ENCODE data around the gene KCND1. TPM values are rescaled to one million over a fixed set of nuclear protein-coding genes. Genes with fewer than 3 reads are reported as not detected.

Gene KCND1
- total RNA-seq, 2 experiments from 2014 or later = 4.9 TPM

DNA sequence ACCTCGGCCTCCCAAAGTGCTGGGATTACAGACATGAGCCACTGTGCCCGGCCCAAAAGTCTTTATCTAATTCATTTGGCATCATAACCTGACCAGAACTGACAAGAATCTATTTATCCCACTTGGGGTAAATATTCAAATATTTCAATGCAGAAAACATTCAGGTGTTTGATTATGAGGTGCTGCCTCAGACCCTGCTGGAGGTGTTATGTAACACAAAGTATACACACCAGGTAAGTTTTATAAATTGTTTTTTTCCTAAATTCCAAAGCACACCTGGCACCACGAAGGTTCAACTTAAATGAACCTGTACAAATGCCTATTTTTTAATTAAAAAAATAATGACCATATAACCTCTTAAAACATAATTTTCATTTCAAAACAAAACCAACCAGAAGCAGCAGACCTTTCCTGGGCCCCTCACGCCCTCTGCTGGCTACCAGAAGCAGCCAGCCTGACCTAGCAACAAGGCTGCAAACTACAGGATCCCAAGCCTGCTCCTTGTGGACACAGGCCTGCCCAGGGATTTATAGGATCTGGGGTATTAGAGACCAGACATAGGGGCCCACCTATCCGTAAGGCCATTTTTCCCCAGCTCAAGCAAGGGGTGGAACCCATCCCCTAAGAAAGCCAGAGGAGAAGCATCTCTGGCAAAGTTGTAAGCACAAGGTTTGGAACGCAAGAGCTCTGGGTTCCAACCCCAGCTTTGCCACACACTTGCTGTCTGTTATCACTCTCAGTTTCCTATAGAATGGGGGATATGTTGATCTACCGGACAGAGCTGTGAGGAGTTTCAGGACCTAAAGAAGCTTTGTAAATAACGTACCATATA, 25.9 kb downstream of the KCND1 start:
- DNase-seq = peak; percentile 59
- POLR2A ChIA-PET = interaction anchor here (0.9 to 12.8 kb wide), 3 partner anchors 8 to 30 kb away, joined by 3 to 415 read pairs (median 125); partner anchors contain the start of genes OTUD5, PIM2 and SLC35A2
- no peaks in the 10 kb centered on the region for H3K9me3 Mint-ChIP-seq
- CTCF ChIA-PET = interaction anchor here (0.7 to 2.7 kb wide), 12 partner anchors 9 to 371 kb away, joined by 3 to 11 read pairs (median 5); partner anchors contain the start of genes PIM2, PQBP1, RBM3 and SLC35A2
- H3K4me3 Mint-ChIP-seq = no peak overlapping the region
- peaks cover 29% of the 10 kb centered on the region for H3K36me3 Mint-ChIP-seq (ENCODE audit: low read depth)
- peaks cover 57% of the 10 kb centered on the region for H3K4me1 Mint-ChIP-seq
- no peaks in the 10 kb centered on the region for H3K27me3 Mint-ChIP-seq
- H3K27ac Mint-ChIP-seq = peak overlapping the region; percentile 68

GRCh38 chrX:48942895-48943294, 28.7 kb downstream of the KCND1 start:
- Mint-ChIP-seq H3K4me1 (peaks cover 80% of the 10 kb centered on the region), H3K27me3 (no peaks in the 10 kb centered on the region), H3K27ac (peak overlapping the region; percentile 91), H3K4me3 (peak overlapping the region; percentile 46), H3K36me3 (ENCODE audit: low read depth) (peaks cover 27% of the 10 kb centered on the region), H3K9me3 (no peaks in the 10 kb centered on the region)
- ChIA-PET POLR2A (interaction anchor here (1.6 to 12.8 kb wide), 4 partner anchors 10 to 141 kb away, joined by 3 to 415 read pairs (median 66); partner anchors contain the start of genes HDAC6, OTUD5, PIM2 and SLC35A2), CTCF (interaction anchor here (0.9 to 1.4 kb wide), 3 partner anchors 10 to 294 kb away, joined by 3 to 4 read pairs (median 4); no protein-coding TSS in a partner anchor)
- no peak for DNase-seq

DNA sequence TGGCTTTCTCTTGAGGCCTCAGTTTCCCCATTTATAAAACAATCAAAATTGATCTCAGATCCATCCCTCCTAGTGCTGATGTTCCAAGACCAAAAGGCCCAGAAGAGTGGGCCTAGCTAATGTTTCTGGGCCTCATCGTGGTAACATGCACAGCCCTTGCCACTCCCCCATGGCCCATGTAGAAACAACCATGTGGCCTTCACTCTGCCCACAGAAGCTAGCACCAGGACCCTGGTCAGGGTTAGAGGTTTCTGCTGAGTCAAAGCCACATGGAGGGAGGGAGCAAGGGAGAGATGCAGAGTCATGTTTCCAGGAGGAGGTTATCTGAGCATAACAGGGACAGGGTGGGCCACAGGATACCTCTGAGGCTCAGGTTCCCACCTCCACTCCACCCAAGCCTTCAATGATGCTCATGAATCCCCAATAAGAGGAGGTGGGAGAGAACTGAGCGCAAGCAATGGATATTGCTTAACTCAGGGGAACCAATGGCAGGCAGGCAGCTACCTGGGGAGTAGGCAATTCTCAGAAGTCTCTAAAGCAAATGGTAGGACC, 31.2 kb downstream of the KCND1 start:
- H3K36me3 Mint-ChIP-seq (ENCODE audit: low read depth) = peaks cover 42% of the 10 kb centered on the region
- H3K4me3 Mint-ChIP-seq = peak overlapping the region; percentile 70
- H3K9me3 Mint-ChIP-seq = no peaks in the 10 kb centered on the region
- DNase-seq = peak; percentile 40
- peaks cover 85% of the 10 kb centered on the region for H3K4me1 Mint-ChIP-seq
- ChIA-PET POLR2A (interaction anchor here (1.1 to 12.8 kb wide), 11 partner anchors 9 to 328 kb away, joined by 3 to 415 read pairs (median 6); partner anchors contain the start of genes GRIPAP1, OTUD5, PIM2 and PQBP1), CTCF (interaction anchor here (0.8 to 2.4 kb wide), 6 partner anchors 13 to 29 kb away, joined by 3 to 10 read pairs (median 4); partner anchors contain the start of gene SLC35A2)
- H3K27ac Mint-ChIP-seq = peak overlapping the region; percentile 99
- no peaks in the 10 kb centered on the region for H3K27me3 Mint-ChIP-seq

DNA sequence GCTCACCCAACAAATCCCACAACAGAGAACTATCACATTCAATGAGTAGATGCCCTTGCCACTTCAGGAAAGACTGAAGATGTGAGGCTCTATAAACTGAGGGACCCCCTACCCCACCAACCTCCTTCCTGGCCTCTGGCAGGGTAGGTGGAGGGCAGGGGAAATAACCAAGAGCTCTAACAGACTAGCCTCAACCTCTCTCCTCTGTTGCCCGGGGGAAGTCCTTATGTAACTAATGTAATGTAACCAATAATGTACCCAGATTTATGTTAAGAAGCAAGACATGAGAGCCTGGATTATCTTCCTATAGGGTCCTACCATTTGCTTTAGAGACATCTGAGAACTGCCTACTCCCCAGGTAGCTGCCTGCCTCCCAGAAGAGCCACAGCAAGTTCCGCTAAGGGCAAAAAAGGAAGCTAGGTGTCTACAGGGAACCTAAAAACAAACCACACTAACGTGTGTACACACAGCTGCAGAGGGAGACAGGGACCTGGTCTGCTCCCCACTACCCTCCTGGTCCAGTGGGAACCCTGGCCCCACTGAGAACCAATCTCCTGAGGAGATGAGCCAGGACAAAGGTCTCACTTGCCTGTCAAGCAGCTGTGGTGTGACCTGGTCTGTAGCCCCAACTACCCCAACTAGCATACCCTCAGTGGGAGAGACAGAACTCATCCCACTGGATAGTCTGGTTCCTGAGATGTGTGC, 32.0 kb downstream of the KCND1 start:
- peak overlapping the region; percentile 99 for H3K27ac Mint-ChIP-seq
- DNase-seq = peak; percentile 37
- ChIA-PET CTCF (interaction anchor here (0.6 to 2.4 kb wide), 6 partner anchors 12 to 28 kb away, joined by 3 to 10 read pairs (median 4); partner anchors contain the start of gene SLC35A2), POLR2A (interaction anchor here (0.9 to 12.8 kb wide), 15 partner anchors 10 to 419 kb away, joined by 3 to 415 read pairs (median 6); partner anchors contain the start of genes GRIPAP1, OTUD5, PIM2 and PQBP1)
- no peaks in the 10 kb centered on the region for H3K27me3 Mint-ChIP-seq
- peaks cover 50% of the 10 kb centered on the region for H3K36me3 Mint-ChIP-seq (ENCODE audit: low read depth)
- H3K4me1 Mint-ChIP-seq = peaks cover 93% of the 10 kb centered on the region
- H3K4me3 Mint-ChIP-seq = peak overlapping the region; percentile 70
- no peaks in the 10 kb centered on the region for H3K9me3 Mint-ChIP-seq

- peak overlapping the region; percentile 70 for H3K4me3 Mint-ChIP-seq
- ChIA-PET POLR2A (interaction anchor here (0.8 to 12.8 kb wide), 16 partner anchors 11 to 418 kb away, joined by 3 to 415 read pairs (median 6); partner anchors contain the start of genes GRIPAP1, OTUD5, PIM2 and PQBP1), CTCF (interaction anchor here (0.8 to 2.4 kb wide), 2 partner anchors 23 to 227 kb away, joined by 4 to 10 read pairs; no protein-coding TSS in a partner anchor)
- H3K27me3 Mint-ChIP-seq = no peaks in the 10 kb centered on the region
- H3K4me1 Mint-ChIP-seq = peaks cover 94% of the 10 kb centered on the region
- H3K27ac Mint-ChIP-seq = peak overlapping the region; percentile 99
- H3K9me3 Mint-ChIP-seq = no peaks in the 10 kb centered on the region
- peak; percentile 77 for DNase-seq
- peaks cover 57% of the 10 kb centered on the region for H3K36me3 Mint-ChIP-seq (ENCODE audit: low read depth)
These were observed 32.8 kb downstream of the KCND1 start for GRCh38 chrX:48938721-48939425.

DNA sequence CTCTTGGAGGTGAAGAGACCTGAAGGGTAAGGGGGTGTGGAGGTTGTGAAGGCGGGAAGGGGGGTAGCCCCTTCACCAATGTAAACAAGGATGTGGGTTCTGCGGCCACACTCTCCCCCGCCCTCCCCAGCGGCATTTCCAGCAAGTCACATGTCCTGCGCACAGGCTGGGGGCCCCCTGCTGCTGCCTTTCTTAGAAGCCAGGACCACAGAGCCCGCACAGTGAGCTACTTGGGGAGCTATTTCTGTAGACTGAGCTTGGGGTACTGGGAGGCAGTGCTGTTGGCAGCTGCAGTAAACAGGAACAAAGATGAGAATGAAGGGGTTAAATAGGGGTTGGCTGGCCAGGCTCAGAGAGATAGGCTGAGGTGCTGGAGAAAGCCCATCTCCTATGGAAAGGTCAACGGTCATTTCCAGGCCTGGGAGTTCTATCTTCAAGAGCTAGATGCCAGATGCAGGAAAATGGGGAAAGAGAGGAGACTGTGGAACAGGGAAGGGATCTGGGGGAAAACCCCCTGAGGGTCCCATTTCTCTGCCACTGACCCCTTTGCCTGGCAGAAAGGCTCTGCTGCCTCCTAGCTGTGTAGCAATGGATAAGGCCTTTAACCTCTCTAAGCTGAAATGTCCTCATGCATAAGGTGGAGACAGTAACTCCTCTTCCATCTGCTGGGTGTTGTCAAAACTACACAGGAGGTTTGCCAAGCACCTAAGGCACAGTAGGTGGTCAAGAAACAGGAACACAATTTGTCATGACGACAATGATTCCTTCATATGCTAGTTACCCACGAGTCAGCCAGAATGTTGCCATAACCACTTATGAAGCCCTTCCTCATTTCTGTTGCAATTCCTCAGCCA, 34.4 kb downstream of the KCND1 start:
- peak; percentile 93 for DNase-seq
- H3K27ac Mint-ChIP-seq = peak overlapping the region; percentile 99
- no peaks in the 10 kb centered on the region for H3K9me3 Mint-ChIP-seq
- H3K27me3 Mint-ChIP-seq = no peaks in the 10 kb centered on the region
- H3K36me3 Mint-ChIP-seq (ENCODE audit: low read depth) = peaks cover 52% of the 10 kb centered on the region
- CTCF ChIA-PET = interaction anchor here (0.7 to 2.5 kb wide), 15 partner anchors 9 to 289 kb away, joined by 3 to 14 read pairs (median 5); partner anchors contain the start of genes HDAC6, PQBP1, SLC35A2 and TIMM17B
- POLR2A ChIA-PET = interaction anchor here (0.8 to 12.8 kb wide), 16 partner anchors 9 to 336 kb away, joined by 3 to 415 read pairs (median 6); partner anchors contain the start of genes HDAC6, OTUD5, PIM2 and PQBP1
- H3K4me1 Mint-ChIP-seq = peaks cover 87% of the 10 kb centered on the region
- H3K4me3 Mint-ChIP-seq = peak overlapping the region; percentile 70

DNA sequence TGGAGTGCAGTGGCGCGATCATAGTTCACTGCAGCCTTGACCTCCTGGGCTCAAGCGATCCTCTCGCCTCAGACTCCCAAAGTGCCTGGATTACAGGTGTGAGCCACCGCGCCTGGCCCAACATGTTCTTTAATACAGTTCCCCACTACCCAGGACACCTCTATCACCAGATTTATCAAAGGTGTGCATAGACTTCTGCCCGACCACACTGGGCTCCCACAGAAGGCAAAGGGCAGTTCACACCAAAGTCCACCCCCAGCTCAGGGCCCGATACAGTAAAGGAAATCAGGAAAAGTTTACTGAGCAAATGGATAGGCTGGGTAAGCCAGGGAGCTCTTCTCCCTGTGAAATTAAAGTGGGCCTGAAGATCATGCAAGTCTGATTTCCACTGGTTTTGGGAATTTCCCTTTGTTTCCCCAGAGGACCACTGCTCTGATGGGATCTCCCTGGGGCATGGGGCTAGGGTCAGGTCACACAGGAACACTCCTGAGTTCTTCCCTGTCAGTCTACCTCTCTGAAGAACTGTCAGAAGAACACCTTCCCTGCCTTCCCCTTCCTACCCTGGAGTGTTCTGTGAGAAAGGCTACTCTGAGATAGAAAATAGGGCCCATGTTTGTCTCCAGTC, 35.1 kb downstream of the KCND1 start:
- POLR2A ChIA-PET = interaction anchor here (0.8 to 12.8 kb wide), 10 partner anchors 11 to 337 kb away, joined by 3 to 415 read pairs (median 6); partner anchors contain the start of genes HDAC6, OTUD5, PIM2 and PQBP1
- DNase-seq = no peak
- Mint-ChIP-seq H3K9me3 (no peaks in the 10 kb centered on the region), H3K27ac (peak overlapping the region; percentile 99), H3K36me3 (ENCODE audit: low read depth) (peaks cover 48% of the 10 kb centered on the region), H3K27me3 (no peaks in the 10 kb centered on the region), H3K4me1 (peaks cover 80% of the 10 kb centered on the region), H3K4me3 (peak overlapping the region; percentile 70)
- CTCF ChIA-PET = interaction anchor here (0.6 to 2.5 kb wide), 14 partner anchors 9 to 1518 kb away, joined by 3 to 14 read pairs (median 6); partner anchors contain the start of genes PQBP1, SLC35A2 and TIMM17B

DNA sequence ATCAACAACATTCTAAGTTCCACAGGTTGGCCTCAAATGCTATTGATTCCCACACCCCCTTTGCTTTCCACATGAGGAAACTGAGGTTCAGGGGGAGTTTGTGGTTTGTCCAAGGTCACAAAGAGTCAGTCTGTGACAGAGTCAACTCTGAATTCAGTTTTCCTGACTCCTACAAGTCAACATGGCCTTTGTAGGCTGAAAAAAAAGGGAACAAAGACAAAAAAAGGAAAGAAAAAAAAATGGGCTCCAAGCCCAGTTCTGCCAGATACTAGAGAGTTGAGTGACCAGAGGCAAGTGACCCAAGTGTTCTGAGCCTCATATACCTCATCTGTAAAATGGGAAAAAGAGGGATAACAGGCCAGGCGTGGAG, 36.4 kb downstream of the KCND1 start:
- Mint-ChIP-seq H3K4me3 (no peak overlapping the region), H3K9me3 (no peaks in the 10 kb centered on the region), H3K27me3 (no peaks in the 10 kb centered on the region), H3K27ac (peak overlapping the region; percentile 74), H3K36me3 (ENCODE audit: low read depth) (peaks cover 49% of the 10 kb centered on the region), H3K4me1 (peaks cover 73% of the 10 kb centered on the region)
- CTCF ChIA-PET = interaction anchor here (1.0 kb wide), 1 partner anchor 11 kb away, joined by 3 read pairs; no protein-coding TSS in a partner anchor
- POLR2A ChIA-PET = interaction anchor here (0.9 to 11.9 kb wide), 3 partner anchors 10 to 19 kb away, joined by 3 to 415 read pairs (median 4); partner anchors contain the start of genes PIM2 and SLC35A2
- no peak for DNase-seq

DNA sequence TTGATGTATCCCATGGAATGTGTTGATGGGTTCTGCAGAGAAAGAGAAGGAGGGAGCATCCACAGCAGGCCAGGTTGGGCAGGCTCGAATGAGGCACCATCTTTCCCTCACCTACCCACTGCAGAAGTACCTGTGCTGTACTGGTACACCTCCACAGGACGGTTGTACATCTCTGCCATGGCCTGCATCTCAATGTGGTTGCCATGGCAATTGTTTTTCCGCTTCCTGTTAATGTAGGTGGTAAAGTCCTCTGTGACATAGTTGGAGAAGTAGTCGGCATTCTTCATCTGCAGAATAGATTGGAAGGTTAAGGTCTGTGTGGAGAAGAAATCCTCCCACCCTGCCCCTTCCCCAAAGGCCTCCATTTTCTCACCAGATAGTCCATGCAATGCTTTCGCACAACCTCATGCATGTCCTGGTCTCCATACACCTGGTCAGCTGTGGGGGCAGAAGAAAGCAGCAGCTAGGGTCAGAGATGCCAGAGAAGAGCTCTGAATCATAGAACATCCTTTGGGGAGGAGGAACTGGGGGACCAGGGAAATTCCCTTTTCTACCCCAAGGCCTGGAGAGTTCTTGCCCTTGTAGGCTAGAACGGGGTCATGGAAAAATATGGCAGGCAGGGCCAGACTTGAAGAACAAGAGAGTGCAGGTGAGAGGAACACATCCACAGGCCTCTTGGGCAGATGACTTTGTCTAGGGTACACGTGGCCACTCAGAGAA, 36.9 kb downstream of the KCND1 start:
- peak overlapping the region; percentile 43 for H3K4me3 Mint-ChIP-seq
- peak; percentile 41 for DNase-seq
- H3K9me3 Mint-ChIP-seq = no peaks in the 10 kb centered on the region
- peaks cover 69% of the 10 kb centered on the region for H3K4me1 Mint-ChIP-seq
- peak overlapping the region; percentile 74 for H3K27ac Mint-ChIP-seq
- POLR2A ChIA-PET = interaction anchor here (0.9 to 2.7 kb wide), 3 partner anchors 9 to 15 kb away, joined by 3 to 9 read pairs (median 4); no protein-coding TSS in a partner anchor
- H3K36me3 Mint-ChIP-seq (ENCODE audit: low read depth) = peaks cover 52% of the 10 kb centered on the region
- CTCF ChIA-PET = interaction anchor here (1.0 kb wide), 1 partner anchor 12 kb away, joined by 3 read pairs; no protein-coding TSS in a partner anchor
- H3K27me3 Mint-ChIP-seq = no peaks in the 10 kb centered on the region

DNA sequence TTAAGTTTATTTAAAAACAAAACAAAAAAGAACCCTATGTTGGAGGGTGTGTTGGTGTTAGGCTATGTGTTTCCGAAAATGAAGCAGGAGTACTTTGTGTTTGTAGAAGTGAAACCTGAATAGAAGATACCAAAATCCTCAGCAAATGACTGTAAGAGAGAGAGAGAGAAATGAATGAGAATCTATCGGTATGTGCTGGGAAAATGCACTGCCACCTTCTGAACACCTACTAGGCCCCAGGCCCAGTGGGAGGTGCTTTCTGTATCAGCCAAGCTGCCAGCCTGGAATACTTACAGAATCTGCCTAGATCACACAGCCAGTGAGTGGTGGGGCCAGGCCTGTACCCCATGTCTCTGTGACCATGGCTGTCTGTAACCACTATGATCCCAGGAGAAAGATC, 37.9 kb downstream of the KCND1 start:
- no peak overlapping the region for H3K4me3 Mint-ChIP-seq
- ChIA-PET CTCF (no interaction called here), POLR2A (interaction anchor here (1.5 to 2.7 kb wide), 3 partner anchors 8 to 14 kb away, joined by 3 to 9 read pairs (median 3); no protein-coding TSS in a partner anchor)
- H3K36me3 Mint-ChIP-seq (ENCODE audit: low read depth) = peaks cover 52% of the 10 kb centered on the region
- no peak for DNase-seq
- H3K27ac Mint-ChIP-seq = peak overlapping the region; percentile 74
- peaks cover 60% of the 10 kb centered on the region for H3K4me1 Mint-ChIP-seq
- H3K9me3 Mint-ChIP-seq = no peaks in the 10 kb centered on the region
- H3K27me3 Mint-ChIP-seq = no peaks in the 10 kb centered on the region

All from activated CD4-positive, alpha-beta memory T cell treated with anti-CD3 and anti-CD28 coated beads, Interleukin-2, amount 10 ng/mL, durations not matched to agents 7 days and 5 days (primary cell).